Stimulated activated CD4-positive, alpha-beta T cell treated with anti-CD3 and anti-CD28 coated beads, Interleukin-1b, Interleukin-23, amount 100 ng/mL, for 1 hour (primary cell): ENCODE results near the gene CRISPLD2.
"Not testable (repeated sequence)": the region's sequence is repeated elsewhere in the genome, so short reads cannot be mapped to it uniquely, and the experiment has no call there.

Experiments used
- DNase-seq, 2 donors: peaks; one replicate each; pipeline ENCODE4 v3.0.0-alpha.2; 2020; ENCODE audit warnings: low read depth in 2 of 2

CRISPLD2 gene

DNA sequence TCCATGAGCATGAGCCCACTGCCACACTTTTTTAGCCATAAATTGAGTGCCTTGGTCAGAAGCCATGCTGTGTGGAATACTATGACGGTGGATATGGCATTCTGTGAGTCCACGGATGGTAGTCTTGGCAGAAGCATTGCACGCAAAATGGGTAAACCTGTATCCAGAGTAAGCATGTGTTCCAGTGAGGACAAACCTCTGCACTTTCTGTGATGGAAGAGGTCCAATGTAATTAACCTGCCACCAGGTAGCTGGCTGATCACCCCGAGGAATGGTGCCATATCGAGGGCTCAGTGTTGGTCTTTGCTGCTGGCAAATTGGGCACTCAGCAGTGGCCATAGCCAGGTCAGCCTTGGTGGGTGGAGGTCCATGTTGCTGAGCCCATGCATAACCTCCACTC is 37.0 kb downstream of the CRISPLD2 start:
- DNase-seq, result not testable (repeated sequence)

DNA sequence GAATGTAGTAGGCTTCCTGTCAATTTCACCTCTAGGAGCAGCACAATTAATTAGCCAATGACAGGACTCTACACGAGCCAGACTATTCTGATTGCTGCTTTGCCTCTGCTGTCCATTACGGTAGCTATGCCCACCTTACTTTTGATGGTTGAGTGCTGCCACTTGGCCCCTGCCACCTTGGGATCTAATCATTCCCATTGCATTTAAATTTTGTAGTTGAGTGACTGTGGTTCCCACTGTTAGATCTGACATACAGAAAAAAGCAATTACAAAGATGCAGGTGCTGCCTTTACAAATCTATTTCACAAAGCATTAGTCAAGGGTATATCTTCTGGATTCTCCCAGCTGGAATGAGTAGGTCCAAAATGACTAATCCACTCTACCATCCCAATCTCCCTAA is 39.9 kb downstream of the CRISPLD2 start:
- no peak for DNase-seq

DNA sequence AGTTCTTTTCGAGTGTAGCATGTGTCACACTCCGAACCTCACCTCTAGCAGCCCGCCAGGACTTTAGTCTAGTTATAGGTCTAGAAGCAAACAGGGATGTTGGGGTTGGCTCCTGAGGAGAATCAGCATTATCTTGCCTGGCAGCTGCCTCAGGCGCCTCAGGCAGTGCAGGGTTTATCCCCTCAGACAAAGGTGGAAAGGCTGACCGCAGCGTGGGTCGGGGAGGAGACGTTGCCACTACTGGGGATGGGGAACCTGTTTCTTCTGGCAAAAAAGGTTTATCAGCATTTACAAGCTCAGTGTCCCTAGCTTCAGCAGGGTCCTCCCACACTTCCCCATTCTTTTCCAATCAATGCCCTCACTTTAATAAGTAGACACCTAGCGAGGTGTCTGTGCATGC is 40.6 kb downstream of the CRISPLD2 start:
- no peak for DNase-seq

DNA sequence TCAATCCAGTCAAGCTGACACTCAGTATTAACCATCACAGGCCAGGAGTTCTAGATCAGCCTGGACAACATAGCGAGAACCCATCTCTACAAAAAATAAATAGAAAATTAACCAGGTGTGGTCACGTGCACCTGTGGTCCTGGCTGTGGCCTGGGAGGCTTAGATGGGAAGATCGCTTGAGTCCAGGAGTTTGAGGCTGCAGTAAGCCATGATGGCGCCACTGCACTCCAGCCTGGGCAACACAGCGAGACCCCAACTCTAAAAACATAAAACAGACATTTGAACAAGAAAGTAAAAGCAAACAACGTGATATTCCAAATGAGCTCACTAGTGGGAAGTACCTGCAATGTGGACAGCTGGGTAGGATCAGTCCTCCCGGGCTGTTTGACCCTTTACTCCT is 41.9 kb downstream of the CRISPLD2 start:
- no peak for DNase-seq

DNA sequence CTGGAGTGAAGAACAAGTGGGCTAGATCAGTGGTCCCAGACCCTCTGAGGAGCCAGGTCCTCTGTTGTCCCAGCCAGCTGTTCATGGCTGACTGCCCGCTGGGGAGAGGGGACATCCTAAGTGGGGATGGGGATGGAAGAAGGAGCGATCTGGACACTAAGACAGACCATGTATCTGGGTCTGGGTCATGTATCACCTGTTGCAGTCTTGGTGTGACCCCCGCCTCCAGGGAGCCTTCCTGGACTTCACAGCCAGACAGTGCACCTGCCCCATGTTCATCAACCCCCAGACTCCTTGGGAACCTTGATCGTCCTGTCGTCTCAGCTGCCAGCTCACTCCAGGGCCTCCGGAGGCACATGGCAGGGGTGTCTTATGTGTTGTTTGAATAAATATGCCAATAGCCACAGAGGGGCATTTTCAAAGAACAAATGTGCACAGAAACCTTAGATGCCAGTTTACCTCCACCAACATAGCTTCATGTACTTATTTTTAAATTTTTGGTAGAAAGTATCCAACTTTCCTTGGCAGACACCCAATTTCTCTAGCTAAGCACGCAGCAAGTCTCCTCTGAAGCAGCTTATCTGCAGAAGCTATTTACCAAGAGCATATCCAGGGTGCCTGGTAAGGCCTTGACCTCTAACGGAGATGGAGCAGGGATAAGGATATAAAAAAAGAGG is 43.2 kb downstream of the CRISPLD2 start:
- no peak for DNase-seq

DNA sequence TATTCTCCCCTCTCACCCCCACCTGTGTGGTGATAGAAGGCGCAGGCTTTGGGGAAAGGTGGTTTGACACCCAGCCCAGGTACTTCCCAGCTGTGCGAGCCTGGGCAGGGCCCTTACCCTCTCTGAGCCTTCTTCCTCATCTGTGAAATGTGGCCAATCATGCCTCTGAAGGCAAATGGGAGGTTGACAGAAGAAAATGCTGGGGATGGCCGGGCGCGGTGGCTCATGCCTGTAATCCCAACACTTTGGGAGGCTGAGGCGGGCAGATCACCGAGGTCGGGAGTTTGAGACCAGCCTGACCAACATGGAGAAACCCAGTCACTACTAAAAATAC is 43.7 kb downstream of the CRISPLD2 start:
- DNase-seq, result no peak

DNA sequence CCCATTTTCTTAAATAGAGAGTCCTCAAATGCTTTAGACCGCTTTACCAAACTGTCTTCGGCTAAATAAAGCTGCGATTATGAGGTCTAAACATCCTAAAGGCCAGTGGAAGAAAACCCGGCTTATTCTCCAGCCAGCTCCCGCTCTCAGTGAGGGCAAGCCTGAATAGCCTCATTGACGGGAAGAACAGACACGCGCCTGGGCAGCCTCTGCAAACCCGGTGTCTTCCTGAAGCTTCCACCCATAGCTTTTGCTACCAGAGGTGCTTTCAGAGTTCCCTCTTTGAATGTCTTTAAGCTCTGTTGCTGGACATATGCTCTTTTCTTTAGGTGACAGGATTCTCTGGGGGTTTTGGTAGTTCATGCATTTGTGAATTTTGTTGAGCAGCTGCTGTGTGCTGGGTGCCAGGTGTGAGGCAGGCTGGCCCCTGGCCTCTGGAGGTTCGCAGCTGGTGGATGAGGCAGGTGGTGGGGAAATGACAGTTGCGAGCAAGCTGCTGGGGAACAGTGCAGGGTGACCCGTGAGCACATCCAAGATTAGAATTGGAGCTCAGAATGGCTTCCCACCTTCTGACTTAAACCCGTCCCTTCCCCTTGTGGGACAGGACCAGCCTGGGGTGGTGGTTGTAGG is 44.7 kb downstream of the CRISPLD2 start:
- DNase-seq, result no peak

DNA sequence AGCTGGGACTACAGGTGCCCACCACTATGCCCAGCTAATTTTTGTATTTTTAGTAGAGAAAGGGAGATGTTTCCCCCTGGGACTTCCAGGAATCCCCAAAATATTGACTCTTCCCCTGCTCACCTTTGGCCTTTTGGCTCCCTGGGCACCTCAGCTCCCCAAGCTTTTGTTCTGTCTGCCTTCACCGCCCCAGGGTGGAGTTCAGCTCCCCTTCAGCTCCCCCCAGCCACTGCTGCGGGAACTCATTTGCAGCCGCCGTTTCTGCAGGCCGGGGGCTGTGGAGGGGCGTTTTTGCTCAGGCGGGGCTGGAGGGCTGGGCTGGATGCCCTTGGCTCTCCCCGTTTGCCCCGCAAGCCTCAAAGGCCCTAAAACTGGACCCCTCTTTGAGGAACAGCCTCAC is 47.9 kb downstream of the CRISPLD2 start:
- no peak for DNase-seq

DNA sequence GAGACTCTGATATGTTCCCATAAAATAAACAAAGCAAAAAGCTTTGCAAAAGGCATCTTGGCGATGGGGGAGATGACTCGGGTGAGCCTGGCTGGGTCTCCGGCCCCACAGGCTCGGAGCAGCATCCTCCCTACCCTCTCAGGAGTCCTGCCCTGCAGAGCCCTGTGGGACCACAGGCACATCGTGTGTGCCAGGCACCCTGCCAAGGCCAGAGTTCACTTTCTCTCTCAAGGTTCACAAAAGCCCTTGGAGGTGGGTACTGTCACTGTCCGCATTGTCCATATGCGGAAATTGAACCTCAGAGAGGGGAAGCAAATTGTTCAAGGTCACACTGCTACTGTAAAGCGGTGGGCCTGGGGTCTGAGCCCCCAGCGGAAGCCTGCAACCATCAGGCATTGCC is 48.5 kb downstream of the CRISPLD2 start:
- DNase-seq, result no peak

DNA sequence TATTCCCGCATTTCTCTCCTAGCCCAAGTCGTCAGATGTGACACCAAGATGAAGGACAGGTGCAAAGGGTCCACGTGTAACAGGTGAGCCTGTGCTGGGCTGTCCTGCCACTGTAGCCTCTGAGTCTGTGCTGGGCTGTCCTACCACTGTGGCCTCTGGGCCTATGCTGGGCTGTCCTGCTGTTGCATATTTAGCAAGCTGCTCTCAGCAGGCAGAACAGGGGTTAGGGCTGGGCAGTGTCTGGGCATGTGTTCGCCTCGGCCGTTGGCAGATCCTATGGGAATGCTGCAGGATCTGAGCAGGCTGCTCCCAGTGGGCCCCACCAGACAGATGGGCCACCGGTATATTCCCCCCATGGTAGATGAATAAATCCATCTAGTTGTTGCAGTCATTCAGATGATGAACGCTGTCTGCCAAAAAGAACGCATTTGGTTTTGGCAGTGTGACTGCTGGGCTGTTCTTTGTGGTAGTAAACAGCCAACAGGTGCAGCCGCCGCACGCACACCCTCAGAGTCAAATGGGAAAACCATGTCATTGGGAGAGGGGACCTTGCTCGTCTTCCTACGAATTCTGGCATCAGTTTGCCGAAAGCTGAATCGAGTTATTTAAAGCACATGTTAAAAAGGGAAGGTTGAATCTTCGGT is 49.2 kb downstream of the CRISPLD2 start:
- no peak for DNase-seq

DNA sequence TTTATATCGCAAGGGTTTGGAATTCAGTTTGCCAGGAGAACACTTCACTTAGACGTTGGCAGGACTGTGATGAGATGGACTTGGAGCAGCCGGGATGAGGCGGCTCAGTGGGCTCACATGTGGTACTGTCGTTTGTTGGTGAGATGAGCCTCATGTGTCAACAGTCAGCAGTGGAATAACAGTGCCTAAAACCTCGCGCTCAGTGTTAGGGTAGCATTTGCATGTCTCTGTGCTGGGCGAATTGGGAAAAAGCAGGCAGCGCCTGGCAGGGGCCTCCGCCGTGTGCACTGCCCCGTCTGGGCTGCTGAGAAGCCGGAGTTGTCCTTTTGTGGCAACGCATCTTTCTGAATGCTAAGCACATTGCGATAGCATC is 49.7 kb downstream of the CRISPLD2 start:
- no peak for DNase-seq

DNA sequence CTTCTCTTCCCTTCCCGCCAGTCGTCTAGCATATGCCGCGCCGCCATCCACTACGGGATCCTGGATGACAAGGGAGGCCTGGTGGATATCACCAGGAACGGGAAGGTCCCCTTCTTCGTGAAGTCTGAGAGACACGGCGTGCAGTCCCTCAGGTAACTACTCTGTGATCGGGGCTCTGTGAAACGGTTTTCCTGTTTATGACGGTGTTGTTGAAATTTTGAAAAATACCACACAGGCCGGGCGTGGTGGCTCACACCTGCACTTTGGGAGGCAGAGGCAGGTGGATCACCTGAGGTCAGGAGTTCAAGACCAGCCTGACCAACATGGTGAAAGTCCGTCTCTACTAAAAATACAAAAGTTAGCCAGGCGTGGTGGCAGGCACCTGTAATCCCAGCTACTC is 53.2 kb downstream of the CRISPLD2 start:
- not testable (repeated sequence) for DNase-seq

DNA sequence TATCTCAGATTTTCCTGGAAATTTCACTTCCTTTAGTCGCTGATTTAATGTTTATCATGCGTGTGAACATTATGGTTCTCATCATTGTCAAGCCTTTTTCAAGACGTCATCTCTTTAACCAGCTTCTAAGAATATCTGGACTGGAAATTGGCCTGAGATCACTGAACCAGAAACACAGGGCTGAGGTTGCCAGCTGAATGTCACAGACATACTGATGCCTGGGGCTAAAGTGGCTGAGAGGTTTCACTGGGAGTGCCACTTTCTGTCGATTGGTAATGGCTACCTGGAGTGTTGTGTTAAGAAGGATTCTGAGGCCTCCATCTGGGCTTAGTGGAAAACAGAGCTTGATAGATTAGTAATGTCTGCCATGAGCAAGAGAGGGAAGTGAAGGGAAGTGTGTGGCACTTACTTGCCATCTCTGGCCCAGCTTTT is 54.2 kb downstream of the CRISPLD2 start:
- DNase-seq, result no peak

DNA sequence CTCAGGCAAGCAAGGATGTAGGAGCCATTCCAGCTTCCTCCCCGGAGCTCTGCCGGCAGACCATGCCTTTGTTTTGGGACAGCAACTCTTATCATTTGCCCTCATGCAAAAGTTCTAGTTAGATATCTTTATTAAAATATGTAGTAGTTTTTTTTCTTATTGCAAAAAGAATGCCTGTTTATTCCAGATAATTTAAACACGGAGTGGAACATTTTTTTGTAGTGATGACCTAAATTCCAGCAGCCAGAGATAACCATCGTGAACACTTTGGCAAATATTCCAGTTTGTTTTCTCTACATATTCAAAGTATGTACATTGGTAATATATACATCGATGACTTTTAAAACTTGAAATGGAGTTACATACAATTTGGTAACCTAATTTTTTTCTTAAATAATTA is 54.8 kb downstream of the CRISPLD2 start:
- no peak for DNase-seq

DNA sequence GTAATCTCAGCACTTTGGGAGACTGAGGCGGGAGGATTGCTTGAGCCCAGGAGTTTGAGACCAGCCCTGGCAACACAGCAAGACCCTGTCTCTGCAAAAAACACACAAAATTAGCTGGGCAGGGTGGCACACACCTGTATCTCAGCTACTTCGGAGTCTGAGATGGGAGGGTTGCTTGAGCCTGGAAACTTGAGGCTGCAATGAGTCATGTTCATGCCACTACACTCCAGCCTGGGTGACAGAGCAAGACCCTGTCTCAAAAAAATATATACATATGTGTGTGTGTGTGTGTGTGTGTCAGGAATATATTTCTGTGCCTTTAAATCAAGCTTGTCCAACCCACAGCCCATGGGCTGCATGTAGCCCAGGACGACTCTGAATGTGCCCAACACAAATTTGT is 55.2 kb downstream of the CRISPLD2 start:
- DNase-seq, result no peak

DNA sequence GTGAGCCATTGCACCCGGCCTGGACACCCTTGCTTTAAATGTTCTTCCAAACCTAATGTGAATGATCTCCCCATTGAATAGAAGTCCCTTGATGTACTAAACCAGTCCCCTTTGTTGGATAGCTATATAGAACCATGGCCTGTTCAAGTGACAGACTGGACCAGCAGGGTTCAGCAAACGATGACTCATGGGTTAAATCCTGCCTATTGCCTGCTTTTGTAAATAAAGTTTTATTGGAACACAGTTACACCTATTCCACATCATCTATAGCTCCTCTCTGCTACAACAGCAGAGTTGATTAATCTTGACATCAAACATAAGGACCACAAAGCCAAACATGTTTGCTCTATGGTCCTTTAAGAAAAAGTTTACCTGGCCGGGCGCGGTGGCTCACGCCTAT is 56.1 kb downstream of the CRISPLD2 start:
- DNase-seq, result no peak

DNA sequence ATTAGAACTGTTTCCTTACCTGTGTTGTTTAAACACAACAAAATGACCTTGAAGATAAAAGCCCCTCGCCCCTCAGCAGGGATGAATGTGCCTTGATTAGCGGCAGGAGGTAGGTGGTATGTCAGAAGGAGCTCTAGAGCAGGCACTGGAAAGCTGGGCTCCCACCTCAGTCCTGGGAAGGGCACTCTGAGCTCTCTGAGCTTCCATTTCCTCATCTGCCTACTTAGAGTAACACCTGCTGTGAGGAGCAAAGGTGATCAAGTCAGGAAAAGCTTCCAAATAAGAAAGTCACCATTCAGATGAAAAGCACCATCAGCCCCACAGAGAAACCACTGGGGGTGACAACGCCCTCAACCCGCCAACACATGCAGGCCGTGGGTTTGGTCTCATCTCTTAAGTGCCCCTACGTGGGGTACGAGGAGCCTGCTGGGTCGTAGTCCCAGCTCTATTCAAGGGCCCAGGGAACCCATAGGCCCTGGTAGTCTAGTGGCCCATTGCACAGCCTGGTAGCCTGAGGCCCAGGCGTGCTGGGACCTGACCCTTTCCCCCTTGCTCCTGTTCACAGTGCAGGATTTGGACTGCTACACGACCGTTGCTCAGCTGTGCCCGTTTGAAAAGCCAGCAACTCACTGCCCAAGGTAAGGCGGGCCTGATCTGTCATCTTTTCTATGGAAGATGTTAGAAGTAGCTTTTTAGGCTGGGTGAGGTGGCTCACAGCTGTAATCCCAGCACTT is 57.3 kb downstream of the CRISPLD2 start:
- DNase-seq, result no peak

DNA sequence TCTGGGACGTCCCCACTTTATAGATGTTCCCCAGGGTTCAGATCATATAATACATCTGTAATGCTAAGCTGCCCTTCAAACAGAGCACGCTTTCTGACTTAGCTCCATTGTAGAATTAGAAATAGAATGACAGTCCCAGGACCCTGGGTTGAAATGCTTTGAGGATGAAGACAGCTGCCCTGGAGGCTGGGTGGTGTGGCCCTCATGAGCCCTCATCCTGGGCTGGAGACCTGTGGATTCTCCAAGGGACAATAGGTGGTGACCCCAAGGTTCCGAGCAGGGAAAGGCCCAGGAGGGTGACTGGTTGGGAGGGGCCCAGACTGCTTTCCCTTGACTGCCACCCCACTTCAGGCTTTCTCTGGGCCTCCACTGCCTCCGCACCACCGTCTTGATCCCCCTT is 59.0 kb downstream of the CRISPLD2 start:
- DNase-seq, result no peak

DNA sequence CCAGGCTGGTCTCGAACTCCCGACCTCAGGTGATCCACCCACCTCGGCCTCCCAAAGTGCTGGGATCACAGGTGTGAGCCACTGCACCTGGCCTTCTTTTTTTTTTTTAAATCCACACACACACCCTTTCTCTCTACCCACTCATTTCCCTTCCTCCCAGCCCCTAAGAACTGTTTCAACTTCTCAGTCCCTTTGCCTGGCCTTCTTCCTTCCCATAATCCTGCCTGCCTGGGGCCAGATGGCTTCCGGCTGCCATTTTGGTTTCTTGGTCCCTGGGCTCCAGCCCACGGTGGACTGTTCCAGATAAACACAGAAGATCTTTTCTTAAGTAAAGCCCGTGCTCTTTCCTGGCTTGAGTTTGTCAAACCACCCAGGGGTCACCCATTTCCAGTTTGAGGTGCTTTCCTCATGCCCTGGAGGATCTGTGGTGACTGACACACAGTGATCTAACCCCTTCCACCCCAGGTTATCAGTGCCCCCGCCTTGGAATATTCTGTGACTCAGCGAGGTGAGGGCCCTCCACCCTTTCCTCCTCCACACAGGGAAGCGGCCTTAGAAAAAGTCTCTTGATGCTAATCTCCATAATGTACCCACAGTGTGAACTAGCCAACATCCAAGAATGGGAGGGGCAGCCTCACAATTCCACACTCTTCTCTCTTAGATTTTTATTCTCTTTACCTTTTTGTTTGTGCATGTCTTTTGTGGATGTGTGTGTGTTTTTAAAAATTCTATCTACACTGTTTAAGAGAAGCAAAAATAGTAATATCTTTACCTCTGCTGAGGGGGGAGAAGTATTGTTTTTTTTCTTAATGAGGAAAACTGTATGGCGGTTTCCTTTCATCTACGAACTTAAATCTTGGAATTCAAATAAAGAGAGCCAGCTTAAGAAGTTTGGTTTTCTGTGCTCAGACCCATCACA is 60.0 kb downstream of the CRISPLD2 start:
- no peak for DNase-seq

DNA sequence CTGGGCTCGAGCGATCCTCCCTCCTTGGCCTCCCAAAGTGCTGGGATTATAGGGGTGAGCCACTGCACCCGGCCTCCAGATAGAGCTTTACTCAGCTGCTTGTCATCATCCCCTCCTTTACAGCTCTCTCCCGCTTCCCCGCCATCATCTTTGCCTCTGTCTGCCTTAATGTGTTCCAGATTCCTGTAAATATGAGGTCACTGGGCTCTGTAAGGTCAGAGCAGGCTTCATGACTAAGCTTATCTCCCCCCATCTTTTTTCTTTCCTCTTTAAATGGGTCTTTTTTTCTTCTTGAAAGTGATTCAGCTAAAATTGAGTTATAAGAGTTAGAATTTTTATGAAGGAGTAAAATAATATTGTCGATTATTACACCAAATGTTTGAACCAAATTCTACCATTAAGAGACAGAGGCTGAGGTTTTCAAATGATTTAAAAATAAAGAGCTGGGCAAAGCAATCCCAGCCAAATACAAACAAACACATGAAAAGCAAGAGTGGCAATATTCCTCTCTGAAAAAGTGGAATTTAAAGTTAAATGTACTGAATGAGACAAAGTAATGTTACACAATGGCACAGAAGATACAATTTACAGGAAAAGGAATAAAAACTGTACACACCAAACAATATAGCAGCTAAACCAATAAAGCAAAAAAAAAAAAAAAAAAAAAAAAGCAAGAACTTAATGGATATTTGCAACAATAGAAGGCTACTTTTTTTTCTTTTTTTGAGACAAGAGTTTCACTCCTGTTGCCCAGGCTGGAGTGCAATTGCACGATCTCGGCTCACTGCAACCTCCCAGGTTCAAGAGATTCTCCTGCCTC is 62.1 kb downstream of the CRISPLD2 start:
- no peak for DNase-seq

DNA sequence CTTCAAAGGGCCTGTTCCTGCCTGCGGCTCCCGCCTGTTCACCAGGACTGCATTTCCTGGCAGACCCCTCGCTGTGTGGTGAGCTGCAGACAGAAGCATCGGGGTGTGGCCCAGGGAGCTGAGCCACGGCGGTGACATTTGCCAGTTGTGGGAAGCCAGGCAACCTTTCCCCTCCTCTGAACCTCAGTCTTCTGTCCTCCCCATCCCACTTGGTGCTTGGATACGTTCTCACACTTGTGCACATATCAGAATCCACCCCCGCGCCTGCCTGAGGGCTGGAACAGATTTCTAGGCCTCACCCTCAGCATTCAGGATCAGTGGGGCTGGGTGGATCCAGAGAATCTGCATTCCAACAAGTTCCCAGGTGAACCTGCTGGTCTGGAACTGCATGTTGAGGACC is 63.5 kb downstream of the CRISPLD2 start:
- DNase-seq, result no peak
